ACC112 (cell line): ENCODE results near the gene IPO11.

ENCODE experiments used
- H2AFZ ChIP-seq: fragments of 200-600 bp; sonication (generic); one replicate; pipeline ENCODE4 v1.6.0; 2017; ENCODE audit warnings: antibody characterized with exemption, low read length; ENCODE audit not compliant: unreplicated experiment
- H3K27ac ChIP-seq: fragments of 200-600 bp; sonication (generic); 2 replicates; pipeline ENCODE4 v1.5.1; 2014; ENCODE audit warnings: low read depth, mild to moderate bottlenecking, antibody characterized with exemption, low read length, moderate library complexity
- H3K27me3 ChIP-seq: fragments of 200-600 bp; sonication (generic); 2 replicates; pipeline ENCODE4 v1.6.1; 2014; ENCODE audit warnings: mild to moderate bottlenecking, antibody characterized with exemption, low read length, moderate library complexity, mixed read lengths; ENCODE audit not compliant: insufficient read depth
- H3K36me3 ChIP-seq: fragments of 200-600 bp; sonication (generic); 2 replicates; pipeline ENCODE4 v1.6.1; 2016; ENCODE audit warnings: mild to moderate bottlenecking, antibody characterized with exemption, low read length, moderate library complexity, mixed read lengths; ENCODE audit not compliant: insufficient read depth
- H3K4me1 ChIP-seq: fragments of 200-600 bp; sonication (generic); one replicate; pipeline ENCODE4 v1.6.1; 2016; ENCODE audit warnings: low read length, mixed read lengths; ENCODE audit not compliant: insufficient read depth, unreplicated experiment, control insufficient read depth
- H3K4me3 ChIP-seq: fragments of 200-600 bp; sonication (generic); 2 replicates; pipeline ENCODE4 v1.5.1; 2014; ENCODE audit warnings: mild to moderate bottlenecking, low read depth, low read length
- H3K79me2 ChIP-seq: fragments of 200-600 bp; sonication (generic); one replicate; pipeline ENCODE4 v1.6.0; 2016; ENCODE audit warnings: low read length; ENCODE audit not compliant: control insufficient read depth, unreplicated experiment, insufficient read depth

Gene IPO11

GRCh38 chr5:62596691-62597090, 184.1 kb downstream of the IPO11 start:
- Histone ChIP-seq H3K4me3 (no peak overlapping the region), H3K27me3 (no peaks in the 10 kb centered on the region)

GRCh38 chr5:62597314-62597713, 184.8 kb downstream of the IPO11 start:
- Histone ChIP-seq H3K27ac (no peak overlapping the region), H3K4me3 (no peak overlapping the region), H3K27me3 (no peaks in the 10 kb centered on the region), H3K36me3 (peaks cover 7% of the 10 kb centered on the region; the same call in 1 of the 2 replicates), H3K79me2 (no peaks in the 10 kb centered on the region), H2AFZ (no peak overlapping the region), H3K4me1 (peaks cover 13% of the 10 kb centered on the region)

More at GRCh38 chr5:62596691-62597090, 184.1 kb downstream of the IPO11 start:
- Histone ChIP-seq H2AFZ (no peak overlapping the region), H3K4me1 (peaks cover 13% of the 10 kb centered on the region), H3K36me3 (peaks cover 10% of the 10 kb centered on the region), H3K79me2 (no peaks in the 10 kb centered on the region), H3K27ac (0 out of 2 replicates have a peak overlapping the region, but pooled peaks have one; percentile 4)

- Histone ChIP-seq H3K4me3 (no peak overlapping the region), H3K4me1 (no peaks in the 10 kb centered on the region), H3K36me3 (no peaks in the 10 kb centered on the region), H3K27me3 (no peaks in the 10 kb centered on the region), H3K79me2 (no peaks in the 10 kb centered on the region), H2AFZ (no peak overlapping the region), H3K27ac (no peak overlapping the region)
Measured at GRCh38 chr5:62600560-62601252, 188.1 kb downstream of the IPO11 start.

GRCh38 chr5:62603934-62604333, 191.4 kb downstream of the IPO11 start:
- H3K27ac ChIP-seq: no peak overlapping the region
- H3K27me3 ChIP-seq: no peaks in the 10 kb centered on the region
- no peaks in the 10 kb centered on the region; the same call in 1 of the 2 replicates for H3K36me3 ChIP-seq
- no peaks in the 10 kb centered on the region for H3K79me2 ChIP-seq
- H3K4me1 ChIP-seq: no peaks in the 10 kb centered on the region
- no peak overlapping the region for H3K4me3 ChIP-seq
- no peak overlapping the region for H2AFZ ChIP-seq

- no peaks in the 10 kb centered on the region for H3K4me1 ChIP-seq
- H3K36me3 ChIP-seq: no peaks in the 10 kb centered on the region; the same call in 1 of the 2 replicates
- H2AFZ ChIP-seq: no peak overlapping the region
- no peak overlapping the region for H3K27ac ChIP-seq
- no peaks in the 10 kb centered on the region for H3K27me3 ChIP-seq
- H3K4me3 ChIP-seq: no peak overlapping the region
- H3K79me2 ChIP-seq: no peaks in the 10 kb centered on the region
Measured at GRCh38 chr5:62605638-62606037, 193.1 kb downstream of the IPO11 start.

GRCh38 chr5:62606878-62607277, 194.3 kb downstream of the IPO11 start:
- Histone ChIP-seq H3K27me3 (no peaks in the 10 kb centered on the region), H3K79me2 (no peaks in the 10 kb centered on the region), H3K27ac (no peak overlapping the region), H3K36me3 (no peaks in the 10 kb centered on the region; the same call in 1 of the 2 replicates), H3K4me1 (no peaks in the 10 kb centered on the region), H3K4me3 (no peak overlapping the region), H2AFZ (no peak overlapping the region)

GRCh38 chr5:62607615-62608014, 195.1 kb downstream of the IPO11 start:
- no peak overlapping the region for H3K27ac ChIP-seq
- no peaks in the 10 kb centered on the region for H3K27me3 ChIP-seq
- no peak overlapping the region for H3K4me3 ChIP-seq
- no peak overlapping the region for H2AFZ ChIP-seq
- H3K36me3 ChIP-seq: no peaks in the 10 kb centered on the region; the same call in 1 of the 2 replicates
- no peaks in the 10 kb centered on the region for H3K79me2 ChIP-seq
- no peaks in the 10 kb centered on the region for H3K4me1 ChIP-seq

GRCh38 chr5:62608529-62609511, 196.3 kb downstream of the IPO11 start:
- Histone ChIP-seq H3K27ac (no peak overlapping the region), H2AFZ (no peak overlapping the region), H3K36me3 (no peaks in the 10 kb centered on the region; the same call in 1 of the 2 replicates), H3K27me3 (no peaks in the 10 kb centered on the region), H3K4me1 (no peaks in the 10 kb centered on the region), H3K4me3 (no peak overlapping the region), H3K79me2 (no peaks in the 10 kb centered on the region)

- no peak overlapping the region for H3K4me3 ChIP-seq
- no peaks in the 10 kb centered on the region for H3K27me3 ChIP-seq
- no peaks in the 10 kb centered on the region for H3K4me1 ChIP-seq
- no peak overlapping the region for H3K27ac ChIP-seq
- no peaks in the 10 kb centered on the region; the same call in 1 of the 2 replicates for H3K36me3 ChIP-seq
- H3K79me2 ChIP-seq: no peaks in the 10 kb centered on the region
- no peak overlapping the region for H2AFZ ChIP-seq
Measured at GRCh38 chr5:62614355-62614754, 201.8 kb downstream of the IPO11 start.

- no peaks in the 10 kb centered on the region for H3K4me1 ChIP-seq
- no peak overlapping the region for H3K4me3 ChIP-seq
- no peaks in the 10 kb centered on the region for H3K36me3 ChIP-seq
- H3K27me3 ChIP-seq: no peaks in the 10 kb centered on the region
- no peaks in the 10 kb centered on the region for H3K79me2 ChIP-seq
- H2AFZ ChIP-seq: no peak overlapping the region
- H3K27ac ChIP-seq: no peak overlapping the region
Measured at GRCh38 chr5:62616615-62617277, 204.2 kb downstream of the IPO11 start.
